Transverse colon (tissue), 4 donors: ENCODE results near the gene GLIPR2. TPM values are rescaled to one million over a fixed set of nuclear protein-coding genes. Genes with fewer than 3 reads are reported as not detected.

Source experiments
- DNase-seq: peaks from one replicate; pipeline ENCODE4 v3.0.0-alpha.2; 2019
- H3K27ac ChIP-seq, 4 donors: fragments of 200-600 bp; sonication (generic); 2 replicates each; pipeline ENCODE4 v1.5.1; 2016 to 2018; ENCODE audit warnings: inconsistent platforms in 4 of 4
- H3K27me3 ChIP-seq: fragments of 200-600 bp; sonication (generic); 2 replicates; pipeline ENCODE4 v1.5.1; 2017; ENCODE audit warnings: inconsistent platforms
- H3K36me3 ChIP-seq, 4 donors: fragments of 200-600 bp; sonication (generic); 2 replicates each; pipeline ENCODE4 v1.5.1; 2017 to 2019; ENCODE audit warnings: inconsistent platforms in 4 of 4
- H3K4me1 ChIP-seq, 4 donors: fragments of 200-600 bp; sonication (generic); 2 replicates each; pipeline ENCODE4 v1.5.1; 2017 to 2020; ENCODE audit warnings: inconsistent platforms in 4 of 4
- H3K4me3 ChIP-seq, 4 donors: fragments of 200-600 bp; sonication (generic); 1 replicate in 1 of 4; 2 replicates in 3 of 4; pipeline versions ENCODE4 v1.5.1 to v1.6.1; 2017 to 2019; ENCODE audit warnings: inconsistent platforms in 4 of 4
- H3K9me3 ChIP-seq, 2 donors: fragments of 200-600 bp; sonication (generic); 2 replicates each; pipeline ENCODE4 v1.5.1; 2017 to 2019; ENCODE audit warnings: inconsistent platforms in 2 of 2
- EP300 ChIP-seq: sonication (generic); formaldehyde crosslinking; IDR thresholded peaks from one replicate; pipeline ENCODE4 v1.6.1; 2017; ENCODE audit warnings: antibody characterized with exemption, low read depth
- POLR2A ChIP-seq: fragments of 450-650 bp; IDR thresholded peaks from one replicate; pipeline ENCODE4 v1.6.1; 2016; ENCODE audit warnings: antibody characterized with exemption, mild to moderate bottlenecking, moderate library complexity
- POLR2AphosphoS5 ChIP-seq, 3 donors: sonication (generic); formaldehyde crosslinking; IDR thresholded peaks; one replicate each; pipeline ENCODE4 v1.6.1; 2016; ENCODE audit warnings: antibody characterized with exemption in 3 of 3
- WGBS, 2 donors: methylation state at CpG; one replicate each; pipeline ENCODE4 v1.1.5; 2018; ENCODE audit warnings: low coverage in 1 of 2; 5-methylcytosine and 5-hydroxymethylcytosine counted together
- in situ Hi-C, 4 donors: fragments of 200-750 bp; cut with MboI; loops; one replicate each; pipeline versions ENCODE4 v1.15.0 to v1.15.1; 2017; ENCODE audit warnings: low sequenced_read_pairs in 3 of 4, low pct_ligation_motif_present in 1 of 4, low pct_unique_long_range_greater_than_20kb in 1 of 4
- intact Hi-C: fragments of 100-400 bp; cut with DNase I; formaldehyde crosslinking; loops from one replicate; pipeline ENCODE4 v1.15.1; 2023; ENCODE audit warnings: low total_unique reads
- total RNA-seq, 4 donors: library from RNA; depleted of rRNA; stranded (reverse); fragments of >200 nt; gene quantifications; one replicate each; pipeline ENCODE4 v1.1.0, GENCODE V29; 2016
- TF ChIP-seq, protein P1 (sequence below), 5 experiments: fragments of 200-600 bp in 3 of 5; fragments of 450-650 bp in 2 of 5; sonication (generic) in 3 of 5; IDR thresholded peaks; 1 replicate in 2 of 5; 2 replicates in 3 of 5; pipeline ENCODE4 v1.5.1; 2016 to 2017; ENCODE audit warnings: antibody characterized with exemption in 5 of 5, inconsistent platforms in 3 of 5, mild to moderate bottlenecking in 2 of 5, moderate library complexity in 1 of 5

Gene GLIPR2
- total RNA-seq, 4 donors from 2014 or later = 9.7 to 40.4 (median 26.7) TPM

GRCh38 chr9:36207546-36208012 is 71.0 kb downstream of the GLIPR2 start:
- H3K27me3 ChIP-seq = no peaks in the 10 kb centered on the region
- no peak for DNase-seq
- peaks cover 0 to 49% (median 21%) of the 10 kb centered on the region in 4 donors for H3K36me3 ChIP-seq
- 16% methylated on average over 1 of the region's 1 CpG; no CpG with 5 or more reads in 1 of the 2 donors for WGBS, 2 donors
- in situ Hi-C loops = loop anchor here in 1 of 4 donors (25.0 kb wide), 1 partner anchor 130 kb away; no protein-coding TSS in a partner anchor
- H3K4me3 ChIP-seq = no peak overlapping the region
- intact Hi-C loops = no loop called here
- H3K4me1 ChIP-seq = peaks cover 0 to 14% (median 6%) of the 10 kb centered on the region in 4 donors
- H3K9me3 ChIP-seq = no peaks in the 10 kb centered on the region
- no peak for TF ChIP-seq EP300
- TF ChIP-seq POLR2A = no peak
- no peak for TF ChIP-seq POLR2AphosphoS5 (IDR thresholded peaks at IDR 0.05)
- TF ChIP-seq, protein P1, sequence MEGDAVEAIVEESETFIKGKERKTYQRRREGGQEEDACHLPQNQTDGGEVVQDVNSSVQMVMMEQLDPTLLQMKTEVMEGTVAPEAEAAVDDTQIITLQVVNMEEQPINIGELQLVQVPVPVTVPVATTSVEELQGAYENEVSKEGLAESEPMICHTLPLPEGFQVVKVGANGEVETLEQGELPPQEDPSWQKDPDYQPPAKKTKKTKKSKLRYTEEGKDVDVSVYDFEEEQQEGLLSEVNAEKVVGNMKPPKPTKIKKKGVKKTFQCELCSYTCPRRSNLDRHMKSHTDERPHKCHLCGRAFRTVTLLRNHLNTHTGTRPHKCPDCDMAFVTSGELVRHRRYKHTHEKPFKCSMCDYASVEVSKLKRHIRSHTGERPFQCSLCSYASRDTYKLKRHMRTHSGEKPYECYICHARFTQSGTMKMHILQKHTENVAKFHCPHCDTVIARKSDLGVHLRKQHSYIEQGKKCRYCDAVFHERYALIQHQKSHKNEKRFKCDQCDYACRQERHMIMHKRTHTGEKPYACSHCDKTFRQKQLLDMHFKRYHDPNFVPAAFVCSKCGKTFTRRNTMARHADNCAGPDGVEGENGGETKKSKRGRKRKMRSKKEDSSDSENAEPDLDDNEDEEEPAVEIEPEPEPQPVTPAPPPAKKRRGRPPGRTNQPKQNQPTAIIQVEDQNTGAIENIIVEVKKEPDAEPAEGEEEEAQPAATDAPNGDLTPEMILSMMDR (IDR thresholded peaks at IDR 0.05) = no peak
- H3K27ac ChIP-seq = no peak overlapping the region

- Histone ChIP-seq H3K27me3 (no peaks in the 10 kb centered on the region), H3K4me3 (no peak overlapping the region), H3K27ac (no peak overlapping the region), H3K4me1 (peaks cover 0 to 14% (median 6%) of the 10 kb centered on the region in 4 donors), H3K9me3 (no peaks in the 10 kb centered on the region), H3K36me3 (peaks cover 0 to 47% (median 16%) of the 10 kb centered on the region in 4 donors)
- intact Hi-C loops (no loop called here), in situ Hi-C loops (loop anchor here in 1 of 4 donors (25.0 kb wide), 1 partner anchor 129 kb away; no protein-coding TSS in a partner anchor)
- TF ChIP-seq POLR2A (no peak), POLR2AphosphoS5 (IDR thresholded peaks at IDR 0.05) (no peak), EP300 (no peak)
- TF ChIP-seq, protein P1 (IDR thresholded peaks at IDR 0.05) = no peak
- no peak for DNase-seq
- 84 to 91% methylated on average over 3 to 10 of the region's 10 CpGs for WGBS, 2 donors
These were observed 72.2 kb downstream of the GLIPR2 start for GRCh38 chr9:36208521-36209253.

DNA sequence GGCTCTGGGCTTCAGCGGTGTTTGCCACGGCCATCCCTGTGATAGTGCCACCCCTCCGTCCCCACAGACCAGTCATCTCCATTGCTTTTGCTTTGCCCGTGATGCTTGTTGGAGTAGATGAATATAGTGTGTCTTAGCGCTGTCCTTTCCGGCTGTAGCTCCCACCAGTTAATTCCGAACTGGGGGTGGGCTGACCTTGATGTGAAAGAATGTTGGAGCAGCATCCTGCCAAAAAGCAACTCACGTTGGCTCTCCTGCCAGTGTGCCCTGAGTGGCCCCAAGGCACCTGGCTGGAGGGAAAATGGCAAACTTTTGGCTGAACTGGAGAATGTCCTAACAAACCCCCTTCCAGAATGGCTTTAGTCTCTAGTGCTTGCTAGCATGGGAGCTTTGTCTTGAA is 74.2 kb downstream of the GLIPR2 start:
- intact Hi-C loops (loop anchor here (1.0 kb wide), 1 partner anchor 11 kb away; no protein-coding TSS in a partner anchor), in situ Hi-C loops (loop anchor here in 1 of 4 donors (25.0 kb wide), 1 partner anchor 127 kb away; no protein-coding TSS in a partner anchor)
- Histone ChIP-seq H3K4me1 (peaks cover 0 to 23% (median 6%) of the 10 kb centered on the region in 4 donors), H3K4me3 (no peak overlapping the region), H3K9me3 (no peaks in the 10 kb centered on the region), H3K27me3 (no peaks in the 10 kb centered on the region), H3K27ac (no peak overlapping the region), H3K36me3 (peaks cover 0 to 39% (median 7%) of the 10 kb centered on the region in 4 donors)
- WGBS, 2 donors = 60 to 94% methylated on average over 1 to 8 of the region's 8 CpGs
- TF ChIP-seq EP300 (no peak), POLR2AphosphoS5 (IDR thresholded peaks at IDR 0.05) (no peak), POLR2A (no peak)
- TF ChIP-seq, protein P1 (IDR thresholded peaks at IDR 0.05) = no peak
- no peak for DNase-seq

- H3K27ac ChIP-seq = no peak overlapping the region
- peaks cover 0 to 23% (median 6%) of the 10 kb centered on the region in 4 donors for H3K4me1 ChIP-seq
- WGBS, 2 donors = 86 to 87% methylated on average over 6 to 7 of the region's 7 CpGs
These were observed 75.0 kb downstream of the GLIPR2 start for GRCh38 chr9:36211510-36211909.

More at GRCh38 chr9:36211510-36211909, 75.0 kb downstream of the GLIPR2 start:
- Histone ChIP-seq H3K36me3 (peaks cover 0 to 31% (median 8%) of the 10 kb centered on the region in 4 donors), H3K27me3 (no peaks in the 10 kb centered on the region), H3K4me3 (no peak overlapping the region), H3K9me3 (no peaks in the 10 kb centered on the region)
- DNase-seq = no peak
- in situ Hi-C loops = loop anchor here in 1 of 4 donors (25.0 kb wide), 1 partner anchor 126 kb away; no protein-coding TSS in a partner anchor
- intact Hi-C loops = loop anchor here (1.0 kb wide), 1 partner anchor 10 kb away; no protein-coding TSS in a partner anchor
- TF ChIP-seq EP300 (no peak), POLR2AphosphoS5 (IDR thresholded peaks at IDR 0.05) (no peak), POLR2A (no peak)
- TF ChIP-seq, protein P1 (IDR thresholded peaks at IDR 0.05) = no peak
